ENCODE measurements around the gene TPCN2.

DNA sequence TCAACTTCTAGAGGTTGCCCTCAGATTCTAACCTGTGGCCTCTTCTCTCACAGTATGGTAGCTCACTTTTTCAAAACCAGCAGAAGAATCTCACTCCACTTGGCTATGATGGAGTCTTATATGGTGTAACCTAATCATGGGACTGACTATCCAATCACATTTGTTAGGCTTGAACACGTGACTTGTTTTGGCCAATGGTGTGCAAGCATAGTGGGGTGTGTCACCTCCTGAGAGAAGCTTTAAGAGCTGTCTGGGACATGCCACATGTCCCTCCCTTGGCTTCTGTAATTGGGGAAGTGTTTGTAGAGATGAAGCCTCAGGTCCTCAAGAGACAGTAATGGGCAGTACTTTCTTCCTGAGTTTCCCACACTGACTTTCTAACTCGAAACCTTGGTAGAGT, 94.2 kb downstream of the TPCN2 start:
- TF ChIP-seq CTCF (IDR thresholded peaks at IDR 0.05; ENCODE audit: borderline replicate concordance, extremely low read depth, low read length, poor library complexity, severe bottlenecking) (no peak), EZH2 (IDR thresholded peaks at IDR 0.05; ENCODE audit: borderline replicate concordance, low read depth, low read length, severe bottlenecking) (no peak)

All from DND-41 (cell line).